Osteoblast (primary cell): ENCODE results near the gene ANKS6. TPM values are rescaled to one million over a fixed set of nuclear protein-coding genes. Genes with fewer than 3 reads are reported as not detected.
A peak's percentile ranks its signal among the peaks of the same experiment; 100 is the strongest.

Experiments
- DNase-seq: peaks from one replicate; pipeline ENCODE4 v3.0.0; 2011; ENCODE audit warnings: low spot score, mixed read lengths; ENCODE audit not compliant: insufficient read length; ENCODE audit errors: missing footprints
- H2AFZ ChIP-seq: 2 replicates; pipeline ENCODE4 v1.6.0; 2011; ENCODE audit warnings: mild to moderate bottlenecking, low read length
- H3K27ac ChIP-seq: 2 replicates; pipeline ENCODE4 v1.5.1; 2011; ENCODE audit warnings: mild to moderate bottlenecking, low read depth, low read length, moderate library complexity
- H3K27me3 ChIP-seq: 2 replicates; pipeline ENCODE4 v1.6.0; 2012; ENCODE audit warnings: mild to moderate bottlenecking, control low read depth, inconsistent platforms, low read length, moderate library complexity; ENCODE audit not compliant: insufficient read depth
- H3K36me3 ChIP-seq: 2 replicates; pipeline ENCODE4 v1.5.1; 2011; ENCODE audit warnings: mild to moderate bottlenecking, low read length, control low read depth, moderate library complexity; ENCODE audit not compliant: insufficient read depth
- H3K4me1 ChIP-seq: 2 replicates; pipeline ENCODE4 v1.5.1; 2011; ENCODE audit warnings: mild to moderate bottlenecking, low read length, control low read depth, moderate library complexity; ENCODE audit not compliant: insufficient read depth
- H3K4me2 ChIP-seq: 2 replicates; pipeline ENCODE4 v1.6.0; 2011; ENCODE audit warnings: mild to moderate bottlenecking, low read length; ENCODE audit not compliant: insufficient read depth
- H3K4me3 ChIP-seq: fragments of 200-600 bp; sonication (generic); 3 replicates; pipeline ENCODE4 v1.5.1; 2012; ENCODE audit warnings: mild to moderate bottlenecking, low read length, inconsistent platforms; ENCODE audit not compliant: insufficient read depth
- H3K79me2 ChIP-seq: 2 replicates; pipeline ENCODE4 v1.6.0; 2012; ENCODE audit warnings: mild to moderate bottlenecking, low read length, control low read depth, inconsistent platforms; ENCODE audit not compliant: insufficient read depth
- H3K9me3 ChIP-seq: 2 replicates; pipeline ENCODE4 v1.5.1; 2011; ENCODE audit warnings: low read depth, low read length, control low read depth
- H4K20me1 ChIP-seq: 2 replicates; pipeline ENCODE4 v1.6.0; 2012; ENCODE audit warnings: mild to moderate bottlenecking, low read length, control low read depth; ENCODE audit not compliant: insufficient read depth
- CTCF ChIP-seq: IDR thresholded peaks from 2 replicates; pipeline ENCODE4 v1.5.1; 2011; ENCODE audit warnings: mild to moderate bottlenecking, low read depth, low read length, moderate library complexity; ENCODE audit errors: extremely low read depth
- total RNA-seq: library from RNA; depleted of rRNA; stranded (reverse); fragments of >200 nt; gene quantifications from 2 replicates; pipeline ENCODE4 v1.2.3, GENCODE V29; 2012

The ANKS6 gene
- total RNA-seq, 1 donor: 21.7 TPM

GRCh38 chr9:98790134-98790841, 6.1 kb downstream of the ANKS6 start:
- Histone ChIP-seq H3K4me2 (peak overlapping the region; percentile 30), H3K27ac (peak overlapping the region; percentile 29)
- no peak for DNase-seq

GRCh38 chr9:98789483-98790133, 6.7 kb downstream of the ANKS6 start:
- TF ChIP-seq CTCF: no peak
- Histone ChIP-seq H3K9me3 (no peaks in the 10 kb centered on the region), H3K4me2 (no peak overlapping the region), H2AFZ (no peak overlapping the region), H3K4me3 (no peak overlapping the region), H4K20me1 (peaks cover 29% of the 10 kb centered on the region), H3K27ac (no peak overlapping the region), H3K79me2 (peaks cover 32% of the 10 kb centered on the region), H3K27me3 (no peaks in the 10 kb centered on the region), H3K4me1 (peaks cover 10% of the 10 kb centered on the region), H3K36me3 (no peaks in the 10 kb centered on the region)
- no peak for DNase-seq

More at GRCh38 chr9:98790134-98790841, 6.1 kb downstream of the ANKS6 start:
- Histone ChIP-seq H4K20me1 (peaks cover 34% of the 10 kb centered on the region), H3K9me3 (no peaks in the 10 kb centered on the region), H3K4me3 (no peak overlapping the region), H3K27me3 (no peaks in the 10 kb centered on the region), H3K36me3 (no peaks in the 10 kb centered on the region), H3K79me2 (peaks cover 37% of the 10 kb centered on the region), H2AFZ (no peak overlapping the region), H3K4me1 (peaks cover 16% of the 10 kb centered on the region)
- TF ChIP-seq CTCF: no peak

- peaks cover 10% of the 10 kb centered on the region for H3K4me1 ChIP-seq
- DNase-seq: no peak
- H4K20me1 ChIP-seq: peaks cover 26% of the 10 kb centered on the region
- no peak overlapping the region for H3K27ac ChIP-seq
- peaks cover 4% of the 10 kb centered on the region for H3K36me3 ChIP-seq
- no peak overlapping the region for H3K4me3 ChIP-seq
- no peak overlapping the region for H2AFZ ChIP-seq
- no peaks in the 10 kb centered on the region for H3K9me3 ChIP-seq
- TF ChIP-seq CTCF: no peak
- peaks cover 27% of the 10 kb centered on the region for H3K79me2 ChIP-seq
- no peak overlapping the region for H3K4me2 ChIP-seq
- H3K27me3 ChIP-seq: no peaks in the 10 kb centered on the region
Measured at GRCh38 chr9:98787766-98788335, 8.5 kb downstream of the ANKS6 start.
